Urinary bladder (tissue), 4 donors: ENCODE measurements around the gene PRTN3. TPM values are rescaled to one million over a fixed set of nuclear protein-coding genes. Genes with fewer than 3 reads are reported as not detected.
"Not testable (repeated sequence)": the region's sequence is repeated elsewhere in the genome, so short reads cannot be mapped to it uniquely, and the experiment has no call there.

ENCODE experiments used
- DNase-seq: peaks from one replicate; pipeline ENCODE4 v3.0.0-alpha.2; 2015; ENCODE audit errors: extremely low spot score
- H3K27ac ChIP-seq: one replicate; pipeline ENCODE4 v1.5.1; 2013; ENCODE audit warnings: low read depth, mild to moderate bottlenecking, moderate library complexity
- H3K36me3 ChIP-seq: one replicate; pipeline ENCODE4 v1.6.1; 2013; ENCODE audit warnings: mild to moderate bottlenecking, moderate library complexity; ENCODE audit not compliant: insufficient read depth
- H3K4me1 ChIP-seq: one replicate; pipeline ENCODE4 v1.6.1; 2013; ENCODE audit warnings: mild to moderate bottlenecking, moderate library complexity; ENCODE audit not compliant: insufficient read depth
- H3K4me3 ChIP-seq: one replicate; pipeline ENCODE4 v1.5.1; 2013; ENCODE audit warnings: low read depth, low read length
- WGBS: extraction: QIAGEN DNeasy Blood & Tissue Kit; methylation state at CpG from one replicate; pipeline ENCODE4 v1.1.7; 2013; 5-methylcytosine and 5-hydroxymethylcytosine counted together
- polyA plus RNA-seq: library from polyadenylated mRNA; stranded (reverse); fragments of 200-250 nt; gene quantifications from one replicate; pipeline ENCODE4 v1.2.3, GENCODE V29; 2013
- total RNA-seq: library from RNA; depleted of rRNA; stranded (reverse); fragments of >200 nt; gene quantifications from one replicate; pipeline ENCODE4 v1.2.3, GENCODE V29; 2014
- donor health status: healthy with polysubstance abuse.
- donor health status: healthy.

The PRTN3 gene
- total and polyA plus RNA-seq, 2 donors: 0.08 to 0.26 TPM

GRCh38 chr19:877992-878660 is 37.3 kb downstream of the PRTN3 start:
- WGBS: 91% methylated on average over 23 of the region's 23 CpGs
- H3K36me3 ChIP-seq, DNase-seq: not testable (repeated sequence)

GRCh38 chr19:878751-879561 is 38.2 kb downstream of the PRTN3 start:
- 92% methylated on average over 24 of the region's 24 CpGs for WGBS
- not testable (repeated sequence) for DNase-seq, H3K4me3 ChIP-seq, H3K36me3 ChIP-seq, H3K27ac ChIP-seq, H3K4me1 ChIP-seq

More at GRCh38 chr19:877992-878660, 37.3 kb downstream of the PRTN3 start:
- H3K27ac ChIP-seq, H3K4me3 ChIP-seq, H3K4me1 ChIP-seq: not testable (repeated sequence)

- DNase-seq: no peak
- peaks cover 2% of the 10 kb centered on the region for H3K36me3 ChIP-seq
Observed at GRCh38 chr19:879711-880438, 39.1 kb downstream of the PRTN3 start.

GRCh38 chr19:881385-882071 is 40.7 kb downstream of the PRTN3 start:
- H3K36me3 ChIP-seq: peaks cover 4% of the 10 kb centered on the region
- no peak overlapping the region for H3K27ac ChIP-seq
- no peaks in the 10 kb centered on the region for H3K4me1 ChIP-seq
- no peak overlapping the region for H3K4me3 ChIP-seq
- 96% methylated on average over 34 of the region's 34 CpGs for WGBS
- DNase-seq: no peak

More at GRCh38 chr19:879711-880438, 39.1 kb downstream of the PRTN3 start:
- Histone ChIP-seq H3K27ac (no peak overlapping the region), H3K4me3 (no peak overlapping the region), H3K4me1 (no peaks in the 10 kb centered on the region)
- 88% methylated on average over 37 of the region's 37 CpGs for WGBS

GRCh38 chr19:882871-883497 is 42.2 kb downstream of the PRTN3 start:
- H3K27ac ChIP-seq: no peak overlapping the region
- H3K4me3 ChIP-seq: no peak overlapping the region
- no peaks in the 10 kb centered on the region for H3K4me1 ChIP-seq
- peaks cover 4% of the 10 kb centered on the region for H3K36me3 ChIP-seq
- 97% methylated on average over 30 of the region's 30 CpGs for WGBS
- DNase-seq: no peak

- no peak overlapping the region for H3K27ac ChIP-seq
- DNase-seq: no peak
- H3K36me3 ChIP-seq: peaks cover 4% of the 10 kb centered on the region
- 89% methylated on average over 22 of the region's 22 CpGs for WGBS
- no peaks in the 10 kb centered on the region for H3K4me1 ChIP-seq
- H3K4me3 ChIP-seq: no peak overlapping the region
Observed at GRCh38 chr19:883661-884211, 42.9 kb downstream of the PRTN3 start.

GRCh38 chr19:884420-885211 is 43.8 kb downstream of the PRTN3 start:
- 93% methylated on average over 51 of the region's 51 CpGs for WGBS
- no peak overlapping the region for H3K4me3 ChIP-seq
- H3K36me3 ChIP-seq: peaks cover 4% of the 10 kb centered on the region
- no peaks in the 10 kb centered on the region for H3K4me1 ChIP-seq
- H3K27ac ChIP-seq: no peak overlapping the region
- no peak for DNase-seq

- DNase-seq: no peak
- H3K36me3 ChIP-seq: peaks cover 4% of the 10 kb centered on the region
Observed at GRCh38 chr19:885536-886224, 44.9 kb downstream of the PRTN3 start.

GRCh38 chr19:887072-887471 is 46.3 kb downstream of the PRTN3 start:
- no peak overlapping the region for H3K27ac ChIP-seq
- DNase-seq: no peak
- 76% methylated on average over 16 of the region's 16 CpGs for WGBS
- H3K4me1 ChIP-seq: no peaks in the 10 kb centered on the region
- no peak overlapping the region for H3K4me3 ChIP-seq
- peaks cover 2% of the 10 kb centered on the region for H3K36me3 ChIP-seq

More at GRCh38 chr19:885536-886224, 44.9 kb downstream of the PRTN3 start:
- H3K4me1 ChIP-seq: no peaks in the 10 kb centered on the region
- H3K27ac ChIP-seq: no peak overlapping the region
- no peak overlapping the region for H3K4me3 ChIP-seq
- 96% methylated on average over 64 of the region's 64 CpGs for WGBS

GRCh38 chr19:887599-887998 is 46.8 kb downstream of the PRTN3 start:
- DNase-seq: no peak
- 96% methylated on average over 10 of the region's 10 CpGs for WGBS
- Histone ChIP-seq H3K36me3 (peaks cover 2% of the 10 kb centered on the region), H3K4me1 (no peaks in the 10 kb centered on the region), H3K4me3 (no peak overlapping the region), H3K27ac (no peak overlapping the region)

GRCh38 chr19:888581-889385 is 48.0 kb downstream of the PRTN3 start:
- Histone ChIP-seq H3K4me1 (no peaks in the 10 kb centered on the region), H3K4me3 (no peak overlapping the region), H3K36me3 (peaks cover 2% of the 10 kb centered on the region), H3K27ac (no peak overlapping the region)
- no peak for DNase-seq
- 91% methylated on average over 30 of the region's 30 CpGs for WGBS
